Keratinocyte (primary cell): Measurements from ENCODE around the gene KLF16.

Source experiments
- EZH2 ChIP-seq: IDR thresholded peaks from one replicate; pipeline ENCODE4 v1.6.1; 2012; ENCODE audit warnings: inconsistent platforms, mild to moderate bottlenecking, low read length, moderate library complexity
- TF ChIP-seq, protein P1 (sequence below), 3 experiments: IDR thresholded peaks in 1 of 3; conservative IDR thresholded peaks in 1 of 3; optimal IDR thresholded peaks in 1 of 3; 2 replicates in 2 of 3; 3 replicates in 1 of 3; pipeline versions ENCODE3 to v1.5.1; 2011; ENCODE audit warnings: low read length in 3 of 3, mild to moderate bottlenecking in 3 of 3, moderate library complexity in 2 of 3, control low read depth in 1 of 3, inconsistent platforms in 1 of 3; ENCODE audit not compliant: insufficient read depth in 2 of 3; ENCODE audit errors: extremely low read depth in 1 of 3

- TF ChIP-seq, protein P1, sequence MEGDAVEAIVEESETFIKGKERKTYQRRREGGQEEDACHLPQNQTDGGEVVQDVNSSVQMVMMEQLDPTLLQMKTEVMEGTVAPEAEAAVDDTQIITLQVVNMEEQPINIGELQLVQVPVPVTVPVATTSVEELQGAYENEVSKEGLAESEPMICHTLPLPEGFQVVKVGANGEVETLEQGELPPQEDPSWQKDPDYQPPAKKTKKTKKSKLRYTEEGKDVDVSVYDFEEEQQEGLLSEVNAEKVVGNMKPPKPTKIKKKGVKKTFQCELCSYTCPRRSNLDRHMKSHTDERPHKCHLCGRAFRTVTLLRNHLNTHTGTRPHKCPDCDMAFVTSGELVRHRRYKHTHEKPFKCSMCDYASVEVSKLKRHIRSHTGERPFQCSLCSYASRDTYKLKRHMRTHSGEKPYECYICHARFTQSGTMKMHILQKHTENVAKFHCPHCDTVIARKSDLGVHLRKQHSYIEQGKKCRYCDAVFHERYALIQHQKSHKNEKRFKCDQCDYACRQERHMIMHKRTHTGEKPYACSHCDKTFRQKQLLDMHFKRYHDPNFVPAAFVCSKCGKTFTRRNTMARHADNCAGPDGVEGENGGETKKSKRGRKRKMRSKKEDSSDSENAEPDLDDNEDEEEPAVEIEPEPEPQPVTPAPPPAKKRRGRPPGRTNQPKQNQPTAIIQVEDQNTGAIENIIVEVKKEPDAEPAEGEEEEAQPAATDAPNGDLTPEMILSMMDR (optimal IDR thresholded peaks at IDR 0.05 in 1 of 3, IDR thresholded peaks at IDR 0.05 in 1 of 3, conservative IDR thresholded peaks at IDR 0.05 in 1 of 3; ENCODE audit: extremely low read depth in 1 of 3, insufficient read depth in 2 of 3, low read length in 3 of 3) = no peak
- no peak for TF ChIP-seq EZH2
Measured at GRCh38 chr19:1845642-1846041, 17.7 kb downstream of the KLF16 start.
